ENCODE data around the gene KPNB1.

Gene KPNB1

GRCh38 chr17:47650525-47651522, 1.1 kb downstream of the KPNB1 start (continued):
- TF ChIP-seq, protein P1, sequence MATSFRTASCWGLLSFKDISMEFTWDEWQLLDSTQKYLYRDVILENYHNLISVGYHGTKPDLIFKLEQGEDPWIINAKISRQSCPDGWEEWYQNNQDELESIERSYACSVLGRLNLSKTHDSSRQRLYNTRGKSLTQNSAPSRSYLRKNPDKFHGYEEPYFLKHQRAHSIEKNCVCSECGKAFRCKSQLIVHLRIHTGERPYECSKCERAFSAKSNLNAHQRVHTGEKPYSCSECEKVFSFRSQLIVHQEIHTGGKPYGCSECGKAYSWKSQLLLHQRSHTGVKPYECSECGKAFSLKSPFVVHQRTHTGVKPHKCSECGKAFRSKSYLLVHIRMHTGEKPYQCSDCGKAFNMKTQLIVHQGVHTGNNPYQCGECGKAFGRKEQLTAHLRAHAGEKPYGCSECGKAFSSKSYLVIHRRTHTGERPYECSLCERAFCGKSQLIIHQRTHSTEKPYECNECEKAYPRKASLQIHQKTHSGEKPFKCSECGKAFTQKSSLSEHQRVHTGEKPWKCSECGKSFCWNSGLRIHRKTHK (tag by site-specific recombination; IDR thresholded peaks at IDR 0.05), result no peak
- no peak for TF ChIP-seq ZNF664 (tag by site-specific recombination; IDR thresholded peaks at IDR 0.05)
- peak; percentile 83 for TF ChIP-seq ZXDB (tag by site-specific recombination; IDR thresholded peaks at IDR 0.05)
- TF ChIP-seq ZBTB20 (tag by site-specific recombination; IDR thresholded peaks at IDR 0.05), result no peak
- TF ChIP-seq ZNF280C (tag by site-specific recombination; IDR thresholded peaks at IDR 0.05), result no peak
- no peak for TF ChIP-seq ZNF114 (tag by site-specific recombination; IDR thresholded peaks at IDR 0.05)
- no peak; the same call in 1 of the 2 replicates for TF ChIP-seq BCL11A (tag by site-specific recombination; IDR thresholded peaks at IDR 0.05; ENCODE audit: low read depth)
- no peak for TF ChIP-seq ZNF560 (tag by site-specific recombination; IDR thresholded peaks at IDR 0.05; ENCODE audit: borderline replicate concordance)
- no peak for TF ChIP-seq ZNF23 (tag by site-specific recombination; IDR thresholded peaks at IDR 0.05; ENCODE audit: borderline replicate concordance)
- no peak for TF ChIP-seq ZNF791 (tag by site-specific recombination; IDR thresholded peaks at IDR 0.05)
- no peak for TF ChIP-seq FEZF1 (tag by site-specific recombination; IDR thresholded peaks at IDR 0.05)
- peak; percentile 95 for TF ChIP-seq SP2 (tag by site-specific recombination; IDR thresholded peaks at IDR 0.05)
- no peak for TF ChIP-seq HOXA7 (CRISPR knock-in tag; IDR thresholded peaks at IDR 0.05; ENCODE audit: borderline replicate concordance)
- TF ChIP-seq ZNF132 (tag by site-specific recombination; IDR thresholded peaks at IDR 0.05; ENCODE audit: borderline replicate concordance), result no peak
- TF ChIP-seq ZNF561 (tag by site-specific recombination; IDR thresholded peaks at IDR 0.05; ENCODE audit: borderline replicate concordance), result no peak
- peak; percentile 67; the same call in 1 of the 2 replicates for TF ChIP-seq SP7 (tag by site-specific recombination; IDR thresholded peaks at IDR 0.05)
- no peak for TF ChIP-seq ZNF701 (tag by site-specific recombination; IDR thresholded peaks at IDR 0.05)
- TF ChIP-seq ZNF239 (tag by site-specific recombination; IDR thresholded peaks at IDR 0.05), result no peak
- TF ChIP-seq, protein P2, sequence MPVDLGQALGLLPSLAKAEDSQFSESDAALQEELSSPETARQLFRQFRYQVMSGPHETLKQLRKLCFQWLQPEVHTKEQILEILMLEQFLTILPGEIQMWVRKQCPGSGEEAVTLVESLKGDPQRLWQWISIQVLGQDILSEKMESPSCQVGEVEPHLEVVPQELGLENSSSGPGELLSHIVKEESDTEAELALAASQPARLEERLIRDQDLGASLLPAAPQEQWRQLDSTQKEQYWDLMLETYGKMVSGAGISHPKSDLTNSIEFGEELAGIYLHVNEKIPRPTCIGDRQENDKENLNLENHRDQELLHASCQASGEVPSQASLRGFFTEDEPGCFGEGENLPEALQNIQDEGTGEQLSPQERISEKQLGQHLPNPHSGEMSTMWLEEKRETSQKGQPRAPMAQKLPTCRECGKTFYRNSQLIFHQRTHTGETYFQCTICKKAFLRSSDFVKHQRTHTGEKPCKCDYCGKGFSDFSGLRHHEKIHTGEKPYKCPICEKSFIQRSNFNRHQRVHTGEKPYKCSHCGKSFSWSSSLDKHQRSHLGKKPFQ (tag by site-specific recombination; IDR thresholded peaks at IDR 0.05), result no peak
- TF ChIP-seq ZNF133 (tag by site-specific recombination; IDR thresholded peaks at IDR 0.05), result no peak
- no peak for TF ChIP-seq SALL2 (tag by site-specific recombination; IDR thresholded peaks at IDR 0.05; ENCODE audit: borderline replicate concordance)
- TF ChIP-seq ZNF585B (tag by site-specific recombination; IDR thresholded peaks at IDR 0.05), result no peak
- peak; percentile 62 for TF ChIP-seq KLF17 (tag by site-specific recombination; IDR thresholded peaks at IDR 0.05)
- no peak for TF ChIP-seq SCRT1 (tag by site-specific recombination; IDR thresholded peaks at IDR 0.05; ENCODE audit: borderline replicate concordance)
- peak; percentile 69; the same call in 1 of the 2 replicates for TF ChIP-seq WT1 (tag by site-specific recombination; IDR thresholded peaks at IDR 0.05)
- no peak for TF ChIP-seq ZNF510 (tag by site-specific recombination; IDR thresholded peaks at IDR 0.05; ENCODE audit: insufficient replicate concordance)
- TF ChIP-seq ZBTB8A (tag by site-specific recombination; IDR thresholded peaks at IDR 0.05), result peak; percentile 55
- no peak; the same call in 1 of the 2 replicates for TF ChIP-seq ZNF624 (tag by site-specific recombination; IDR thresholded peaks at IDR 0.05)
- no peak for TF ChIP-seq ZBTB49 (tag by site-specific recombination; IDR thresholded peaks at IDR 0.05; ENCODE audit: low read depth)
- TF ChIP-seq OVOL3 (tag by site-specific recombination; IDR thresholded peaks at IDR 0.05), result no peak
